ENCODE results near the gene WDR43.

The WDR43 gene

GRCh38 chr2:28894470-28895188, at the start of gene WDR43:
TSS of gene WDR43 (plus strand) at chr2:28894667. CDS start at chr2:28894699, 32 bp downstream.
- peak; percentile 98 for DNase-seq (ENCODE audit: low read depth)

- no peak for DNase-seq (ENCODE audit: low read depth)
Measured at GRCh38 chr2:28855193-28855592, 39.3 kb upstream of the WDR43 start.

GRCh38 chr2:28855977-28856376, 38.5 kb upstream of the WDR43 start:
- DNase-seq (ENCODE audit: low read depth): no peak

- no peak for DNase-seq (ENCODE audit: low read depth)
Measured at GRCh38 chr2:28868611-28869010, 25.9 kb upstream of the WDR43 start.

GRCh38 chr2:28869494-28870145, 24.8 kb upstream of the WDR43 start:
- no peak for DNase-seq (ENCODE audit: low read depth)

- DNase-seq (ENCODE audit: low read depth): peak; percentile 84
Measured at GRCh38 chr2:28870146-28870891, 24.1 kb upstream of the WDR43 start, which contains the start of gene TRMT61B. TSS of gene TRMT61B (minus strand) at chr2:28870309. CDS start at chr2:28870277, 32 bp downstream.

- no peak for DNase-seq (ENCODE audit: low read depth)
Measured at GRCh38 chr2:28871620-28872019, 22.8 kb upstream of the WDR43 start.

GRCh38 chr2:28880193-28880592, 14.3 kb upstream of the WDR43 start:
- DNase-seq (ENCODE audit: low read depth): no peak

- no peak for DNase-seq (ENCODE audit: low read depth)
Measured at GRCh38 chr2:28893488-28893887, 979 bp upstream of the WDR43 start.

GRCh38 chr2:28895189-28895893, 874 bp downstream of the WDR43 start:
- DNase-seq (ENCODE audit: low read depth): no peak

GRCh38 chr2:28896906-28897305, 2.4 kb downstream of the WDR43 start:
- DNase-seq (ENCODE audit: low read depth): no peak

GRCh38 chr2:28898048-28898447, 3.6 kb downstream of the WDR43 start:
- DNase-seq (ENCODE audit: low read depth): no peak

- DNase-seq (ENCODE audit: low read depth): no peak
Measured at GRCh38 chr2:28901202-28901601, 6.7 kb downstream of the WDR43 start.

GRCh38 chr2:28901841-28902240, 7.4 kb downstream of the WDR43 start:
- no peak for DNase-seq (ENCODE audit: low read depth)

GRCh38 chr2:28902584-28902983, 8.1 kb downstream of the WDR43 start:
- no peak for DNase-seq (ENCODE audit: low read depth)

GRCh38 chr2:28904295-28904694, 9.8 kb downstream of the WDR43 start:
- DNase-seq (ENCODE audit: low read depth): no peak

- no peak for DNase-seq (ENCODE audit: low read depth)
Measured at GRCh38 chr2:28904802-28905457, 10.5 kb downstream of the WDR43 start.

- DNase-seq (ENCODE audit: low read depth): no peak
Measured at GRCh38 chr2:28905533-28905932, 11.1 kb downstream of the WDR43 start.

GRCh38 chr2:28906376-28906775, 11.9 kb downstream of the WDR43 start:
- no peak for DNase-seq (ENCODE audit: low read depth)

GRCh38 chr2:28906821-28907220, 12.4 kb downstream of the WDR43 start:
- no peak for DNase-seq (ENCODE audit: low read depth)

GRCh38 chr2:28908172-28908571, 13.7 kb downstream of the WDR43 start:
- DNase-seq (ENCODE audit: low read depth): no peak
